Omental fat pad (tissue), 4 donors: ENCODE data around the gene EMP2. TPM values are rescaled to one million over a fixed set of nuclear protein-coding genes. Genes with fewer than 3 reads are reported as not detected.

Source experiments
- ATAC-seq: fragments of 150-250 bp; one replicate; pipeline ENCODE4 v1.9.1; 2016; ENCODE audit warnings: mild to moderate bottlenecking, moderate library complexity; ENCODE audit not compliant: low FRiP score
- DNase-seq: peaks from one replicate; pipeline ENCODE4 v3.0.0-alpha.2; 2019; ENCODE audit warnings: low spot score
- CTCF ChIP-seq, 3 donors: fragments of 450-650 bp; IDR thresholded peaks; one replicate each; pipeline ENCODE4 v1.5.1; 2016 to 2017; ENCODE audit warnings: antibody characterized with exemption in 3 of 3, mild to moderate bottlenecking in 3 of 3, moderate library complexity in 2 of 3
- total RNA-seq, 4 donors: library from RNA; depleted of rRNA; stranded (reverse); fragments of >200 nt; gene quantifications; one replicate each; pipeline ENCODE4 v1.1.0, GENCODE V29; 2016

EMP2 gene
- total RNA-seq, 4 donors from 2014 or later = 36.7 to 80.4 (median 50.1) TPM

GRCh38 chr16:10614685-10615084 is 34.3 kb upstream of the EMP2 start:
- DNase-seq (no peak), ATAC-seq (no peak)
- no peak for TF ChIP-seq CTCF (IDR thresholded peaks at IDR 0.05)

- DNase-seq (no peak), ATAC-seq (no peak)
- TF ChIP-seq CTCF (IDR thresholded peaks at IDR 0.05) = no peak
Observed at GRCh38 chr16:10613785-10614485, 33.5 kb upstream of the EMP2 start.

- TF ChIP-seq CTCF (IDR thresholded peaks at IDR 0.05) = no peak
- DNase-seq (no peak), ATAC-seq (no peak)
Observed at GRCh38 chr16:10612649-10613179, 32.3 kb upstream of the EMP2 start.

GRCh38 chr16:10611825-10612342 is 31.5 kb upstream of the EMP2 start:
- DNase-seq (no peak), ATAC-seq (no peak)
- no peak for TF ChIP-seq CTCF (IDR thresholded peaks at IDR 0.05)

- no peak for TF ChIP-seq CTCF (IDR thresholded peaks at IDR 0.05)
- DNase-seq (no peak), ATAC-seq (no peak)
Observed at GRCh38 chr16:10610499-10611184, 30.2 kb upstream of the EMP2 start.

- peak; percentile 91 for ATAC-seq
- no peak for DNase-seq
- TF ChIP-seq CTCF (IDR thresholded peaks at IDR 0.05) = no peak
Observed at GRCh38 chr16:10609402-10609774, 29.0 kb upstream of the EMP2 start.
